ENCODE measurements around the gene PTPRE.

GRCh38 chr10:127897177-127897576 is 9.7 kb upstream of the PTPRE start:
- TF ChIP-seq, protein P1, sequence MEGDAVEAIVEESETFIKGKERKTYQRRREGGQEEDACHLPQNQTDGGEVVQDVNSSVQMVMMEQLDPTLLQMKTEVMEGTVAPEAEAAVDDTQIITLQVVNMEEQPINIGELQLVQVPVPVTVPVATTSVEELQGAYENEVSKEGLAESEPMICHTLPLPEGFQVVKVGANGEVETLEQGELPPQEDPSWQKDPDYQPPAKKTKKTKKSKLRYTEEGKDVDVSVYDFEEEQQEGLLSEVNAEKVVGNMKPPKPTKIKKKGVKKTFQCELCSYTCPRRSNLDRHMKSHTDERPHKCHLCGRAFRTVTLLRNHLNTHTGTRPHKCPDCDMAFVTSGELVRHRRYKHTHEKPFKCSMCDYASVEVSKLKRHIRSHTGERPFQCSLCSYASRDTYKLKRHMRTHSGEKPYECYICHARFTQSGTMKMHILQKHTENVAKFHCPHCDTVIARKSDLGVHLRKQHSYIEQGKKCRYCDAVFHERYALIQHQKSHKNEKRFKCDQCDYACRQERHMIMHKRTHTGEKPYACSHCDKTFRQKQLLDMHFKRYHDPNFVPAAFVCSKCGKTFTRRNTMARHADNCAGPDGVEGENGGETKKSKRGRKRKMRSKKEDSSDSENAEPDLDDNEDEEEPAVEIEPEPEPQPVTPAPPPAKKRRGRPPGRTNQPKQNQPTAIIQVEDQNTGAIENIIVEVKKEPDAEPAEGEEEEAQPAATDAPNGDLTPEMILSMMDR (conservative IDR thresholded peaks at IDR 0.05): no peak
- no peak for TF ChIP-seq EZH2 (IDR thresholded peaks at IDR 0.05; ENCODE audit: low read depth)
